HG03460 (cell line): ENCODE measurements around the gene ABCA13.
"Not testable (repeated sequence)": the region's sequence is repeated elsewhere in the genome, so short reads cannot be mapped to it uniquely, and the experiment has no call there.

Experiments used
- ATAC-seq: cut with Tn5 transposase; IDR thresholded peaks from one replicate; pipeline ENCODE4 v1.9.1; 2021; ENCODE audit not compliant: unreplicated experiment

ABCA13 gene

GRCh38 chr7:48175019-48175418 is 3.8 kb downstream of the ABCA13 start:
- ATAC-seq: no peak

- ATAC-seq: no peak
Observed at GRCh38 chr7:48176356-48176893, 5.2 kb downstream of the ABCA13 start.

- ATAC-seq: no peak
Observed at GRCh38 chr7:48177271-48177670, 6.0 kb downstream of the ABCA13 start.

- no peak for ATAC-seq
Observed at GRCh38 chr7:48179496-48180030, 8.3 kb downstream of the ABCA13 start.

- ATAC-seq: no peak
Observed at GRCh38 chr7:48180981-48181380, 9.7 kb downstream of the ABCA13 start.

GRCh38 chr7:48182718-48183369 is 11.6 kb downstream of the ABCA13 start:
- ATAC-seq: no peak

- no peak for ATAC-seq
Observed at GRCh38 chr7:48183370-48183743, 12.1 kb downstream of the ABCA13 start.

- no peak for ATAC-seq
Observed at GRCh38 chr7:48183965-48184364, 12.7 kb downstream of the ABCA13 start.

- no peak for ATAC-seq
Observed at GRCh38 chr7:48188776-48189520, 17.7 kb downstream of the ABCA13 start.

- no peak for ATAC-seq
Observed at GRCh38 chr7:48192996-48193395, 21.7 kb downstream of the ABCA13 start.

- ATAC-seq: no peak
Observed at GRCh38 chr7:48193421-48193820, 22.2 kb downstream of the ABCA13 start.

GRCh38 chr7:48200946-48201589 is 29.8 kb downstream of the ABCA13 start:
- not testable (repeated sequence) for ATAC-seq

- ATAC-seq: not testable (repeated sequence)
Observed at GRCh38 chr7:48202916-48203315, 31.7 kb downstream of the ABCA13 start.

- no peak for ATAC-seq
Observed at GRCh38 chr7:48207155-48207675, 36.0 kb downstream of the ABCA13 start.

GRCh38 chr7:48209004-48209600 is 37.8 kb downstream of the ABCA13 start:
- no peak for ATAC-seq

GRCh38 chr7:48213226-48213625 is 42.0 kb downstream of the ABCA13 start:
- ATAC-seq: no peak

- no peak for ATAC-seq
Observed at GRCh38 chr7:48217266-48217665, 46.0 kb downstream of the ABCA13 start.

- ATAC-seq: no peak
Observed at GRCh38 chr7:48217753-48218152, 46.5 kb downstream of the ABCA13 start.

- ATAC-seq: no peak
Observed at GRCh38 chr7:48224042-48224441, 52.8 kb downstream of the ABCA13 start.

- ATAC-seq: no peak
Observed at GRCh38 chr7:48225101-48225500, 53.8 kb downstream of the ABCA13 start.

GRCh38 chr7:48237354-48237753 is 66.1 kb downstream of the ABCA13 start:
- ATAC-seq: no peak
